Measurements from ENCODE around the gene ERC1.

The ERC1 gene

DNA sequence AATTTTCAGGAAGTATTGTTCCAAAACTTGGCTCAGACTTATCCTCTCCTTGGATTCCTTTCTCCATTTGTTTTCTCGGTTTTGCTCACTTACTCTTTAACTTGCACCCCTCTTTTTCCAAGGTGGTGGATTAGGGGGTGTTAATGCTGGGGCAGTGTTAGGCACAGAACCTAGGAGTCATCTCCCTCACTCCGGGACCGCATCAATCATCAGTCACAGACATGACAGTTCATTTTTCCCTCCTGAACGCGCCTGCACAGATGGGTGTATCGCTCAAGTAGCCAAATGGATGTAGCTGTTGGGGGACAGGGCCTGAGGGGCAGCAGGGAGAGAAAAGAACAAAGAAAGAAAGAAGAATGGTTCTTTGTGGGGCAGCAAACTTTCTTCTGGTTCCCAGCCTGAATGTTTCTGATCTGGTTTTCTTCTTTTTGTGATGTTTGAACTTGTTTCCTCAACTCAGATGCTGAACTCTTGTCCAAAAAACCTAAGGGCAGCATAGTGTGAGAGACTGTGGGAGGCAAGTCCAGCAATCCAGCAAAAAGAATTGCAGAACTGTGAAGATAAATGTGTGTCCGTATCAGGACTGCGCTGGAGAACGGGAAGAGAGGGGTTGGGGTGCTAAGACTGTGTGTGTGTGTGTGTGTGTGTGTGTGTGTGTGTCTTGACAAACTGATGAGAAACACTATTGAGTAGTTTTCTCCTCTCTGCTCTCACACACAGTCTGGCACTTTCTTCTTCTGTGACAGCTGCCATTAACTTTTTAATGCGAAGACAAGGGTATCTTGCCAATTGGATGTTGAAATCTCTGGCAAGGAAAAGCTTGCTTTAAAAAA lies 472.3 kb downstream of the ERC1 start:
- no peak for FAIRE-seq

DNA sequence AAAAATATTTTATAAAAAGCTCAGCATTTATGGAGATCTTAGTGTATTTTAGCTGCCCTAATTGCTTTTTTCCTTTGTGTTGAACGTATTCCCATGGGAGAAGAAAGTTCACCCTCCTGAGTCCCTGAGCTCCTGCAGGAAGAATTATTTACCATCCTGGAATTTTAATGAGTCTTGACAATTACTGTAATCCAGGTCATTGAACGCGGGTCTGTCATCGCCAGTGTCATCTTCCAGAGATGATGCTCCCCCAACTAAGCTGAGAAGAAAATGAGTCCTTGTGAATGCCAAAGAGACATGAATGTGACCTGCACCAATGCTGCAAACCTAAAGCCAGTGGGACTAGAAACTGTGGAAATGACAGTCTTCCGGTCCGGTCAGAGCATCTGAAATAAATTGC lies 473.9 kb downstream of the ERC1 start:
- FAIRE-seq: no peak

DNA sequence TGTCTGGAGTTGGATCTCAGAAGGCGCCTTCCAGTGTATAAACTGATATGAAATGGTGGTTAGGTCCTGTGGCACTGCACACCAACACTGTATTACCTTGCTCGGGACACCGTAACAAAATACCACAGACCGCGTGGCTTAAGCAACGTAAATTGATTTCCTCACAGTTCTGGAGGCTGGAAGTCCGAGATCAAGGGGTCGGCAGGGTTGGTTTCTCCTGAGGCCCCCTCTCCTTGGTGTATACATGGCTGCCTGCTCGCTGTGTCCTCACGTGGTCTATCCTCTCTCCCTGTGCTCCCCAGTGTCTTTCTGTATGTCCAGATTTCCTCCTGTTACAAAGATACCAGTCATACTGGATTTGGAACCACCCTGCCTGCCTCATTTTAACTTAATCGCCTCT lies 475.0 kb downstream of the ERC1 start:
- FAIRE-seq: no peak

DNA sequence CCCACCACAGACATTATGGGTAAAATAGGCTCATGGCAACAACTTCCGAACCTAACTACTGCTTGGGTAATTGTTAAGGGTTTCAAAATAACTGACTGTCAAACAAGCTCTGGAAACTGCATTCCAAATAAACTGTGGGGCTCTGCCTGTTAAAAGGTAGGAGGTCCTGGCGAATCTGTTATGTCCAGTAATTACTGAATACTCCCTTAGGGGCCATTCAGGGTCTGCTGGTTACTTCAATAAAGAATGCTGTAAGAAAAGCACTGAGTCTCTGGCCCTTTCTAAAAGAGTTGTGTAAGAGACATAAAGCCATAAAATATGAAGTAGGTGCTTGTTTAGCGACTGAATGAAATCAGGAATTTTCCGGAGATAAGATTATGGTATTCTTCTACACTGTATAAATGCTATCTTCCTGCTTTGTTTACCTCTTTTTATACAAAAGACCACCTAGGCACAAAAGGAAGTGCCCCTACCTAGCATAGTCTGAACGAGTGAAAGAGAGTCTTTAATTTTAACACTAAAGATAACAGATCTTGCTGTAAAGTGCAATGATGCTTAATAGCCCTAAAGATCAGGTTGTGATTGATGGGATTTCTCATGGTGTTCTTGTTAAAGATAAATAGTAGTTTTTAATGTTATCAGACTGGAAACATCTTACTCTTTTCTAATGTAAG lies 475.6 kb downstream of the ERC1 start:
- FAIRE-seq: no peak

DNA sequence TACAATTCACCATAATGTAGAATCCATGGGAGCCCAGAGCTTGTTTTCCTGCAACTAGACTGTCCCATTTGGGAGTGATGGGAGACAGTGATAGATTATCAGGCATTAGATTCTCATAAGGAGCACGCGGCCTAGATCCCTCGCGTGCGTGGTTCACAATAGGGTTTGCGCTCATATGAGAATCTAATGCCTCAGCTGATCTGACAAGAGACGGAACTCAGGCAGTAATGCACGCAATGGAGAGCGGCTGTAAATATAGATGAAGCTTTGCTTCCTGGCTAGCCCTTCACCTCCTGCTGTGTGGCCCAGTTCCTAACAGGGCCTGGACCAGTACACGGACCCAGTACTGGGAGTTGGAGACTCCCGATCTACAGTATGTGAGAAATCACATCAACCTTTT lies 476.7 kb downstream of the ERC1 start:
- no peak for FAIRE-seq

DNA sequence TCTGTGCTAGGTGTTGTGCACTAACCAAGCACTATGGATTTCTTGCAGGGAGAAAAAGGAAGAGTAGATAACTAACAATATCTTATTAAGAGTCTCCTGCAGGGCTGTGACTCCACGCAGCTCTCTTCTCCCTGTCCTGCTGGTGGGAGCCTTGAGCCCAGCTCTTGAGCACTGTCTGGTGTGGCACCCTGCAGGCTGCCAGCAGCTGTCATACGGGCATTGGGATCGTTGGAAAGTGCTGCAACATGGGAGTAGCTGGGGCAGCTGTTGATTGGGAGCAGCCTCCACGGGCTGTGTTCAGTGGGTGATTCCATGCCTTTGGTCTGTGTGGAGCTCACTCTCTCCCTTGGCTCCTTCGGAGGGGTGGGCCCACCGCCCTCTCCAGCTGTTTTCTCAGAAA lies 478.0 kb downstream of the ERC1 start:
- no peak for FAIRE-seq

DNA sequence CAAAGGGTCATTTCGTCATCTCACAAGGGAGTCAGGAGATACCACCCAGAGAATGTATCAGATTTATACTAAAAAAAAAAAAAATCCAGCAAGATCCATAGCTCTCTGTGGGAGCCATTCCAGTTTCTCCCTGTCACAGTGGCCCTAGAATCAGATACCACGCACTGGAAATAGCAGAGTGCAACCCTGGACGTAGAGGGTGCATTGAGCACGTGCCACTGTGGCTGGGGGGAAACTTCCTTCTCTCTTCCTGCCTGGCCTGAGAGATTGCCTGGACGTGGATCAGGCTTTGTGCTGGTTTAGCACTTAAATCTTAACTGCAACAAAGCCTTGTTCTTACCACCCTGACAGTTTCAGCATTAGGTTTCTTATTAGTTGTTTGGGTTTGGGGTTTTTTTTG lies 479.0 kb downstream of the ERC1 start:
- FAIRE-seq: no peak

DNA sequence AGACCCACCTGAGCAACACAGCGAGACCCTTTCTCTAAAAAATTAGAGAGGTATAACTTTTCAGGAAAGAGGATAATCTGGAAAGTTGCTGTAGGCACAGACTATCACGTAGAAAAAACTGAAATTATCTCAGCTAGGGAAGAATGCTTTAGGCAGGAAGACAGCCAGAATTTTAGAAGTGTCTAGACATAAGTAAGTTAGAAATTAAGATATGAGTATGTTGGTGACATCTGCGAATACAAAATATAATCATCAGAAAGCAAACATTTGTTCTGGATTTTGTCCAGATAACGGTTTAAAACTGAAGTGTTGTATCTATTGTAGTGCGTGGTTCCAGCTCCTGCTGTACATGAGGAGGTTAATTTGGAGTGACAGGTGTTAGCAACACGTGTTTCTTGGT lies 480.2 kb downstream of the ERC1 start:
- FAIRE-seq: no peak

DNA sequence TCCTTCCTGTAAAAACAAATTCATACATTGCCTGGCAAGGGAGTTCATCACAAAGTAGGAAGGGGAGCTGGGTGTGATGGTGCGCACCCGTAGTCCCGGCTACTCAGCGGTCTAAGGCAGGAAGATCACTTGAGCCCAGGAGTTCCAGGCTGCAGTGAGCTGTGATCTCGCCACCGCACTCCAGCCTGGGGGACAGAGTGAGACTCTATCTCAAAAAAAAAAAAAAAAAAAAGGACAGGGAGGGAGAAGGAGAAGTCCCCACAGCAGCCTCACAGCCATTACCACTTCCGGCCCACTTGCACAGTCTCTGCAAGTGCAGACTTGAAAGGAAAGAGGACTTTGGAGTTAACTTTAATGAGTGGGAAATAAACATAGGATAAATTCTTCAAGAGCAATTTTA lies 482.4 kb downstream of the ERC1 start:
- no peak for FAIRE-seq

DNA sequence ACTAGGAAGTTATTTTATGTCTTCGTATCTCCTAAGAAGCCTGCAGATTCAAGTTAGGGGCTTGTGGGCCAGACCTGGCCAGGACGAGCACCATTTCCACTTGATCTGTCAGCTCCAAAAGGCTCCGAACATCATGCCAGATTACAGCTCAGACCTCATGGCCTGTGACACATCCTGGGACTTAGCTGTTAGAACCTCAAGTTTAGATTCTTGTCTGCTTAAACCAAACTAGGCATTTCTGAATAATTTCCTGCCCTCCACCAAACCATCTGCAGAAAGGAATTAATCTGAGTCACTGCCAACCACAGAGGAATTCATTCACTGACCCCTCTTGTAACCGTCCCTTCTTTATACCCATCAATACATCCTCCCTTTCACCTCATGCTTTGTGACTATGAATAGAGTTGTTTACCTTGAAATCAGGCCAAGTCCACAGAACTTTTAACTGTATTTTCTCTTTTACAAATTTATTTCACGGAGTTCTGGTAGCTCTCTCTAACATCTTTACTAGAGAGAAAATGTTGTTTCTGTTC lies 483.1 kb downstream of the ERC1 start:
- no peak for FAIRE-seq

DNA sequence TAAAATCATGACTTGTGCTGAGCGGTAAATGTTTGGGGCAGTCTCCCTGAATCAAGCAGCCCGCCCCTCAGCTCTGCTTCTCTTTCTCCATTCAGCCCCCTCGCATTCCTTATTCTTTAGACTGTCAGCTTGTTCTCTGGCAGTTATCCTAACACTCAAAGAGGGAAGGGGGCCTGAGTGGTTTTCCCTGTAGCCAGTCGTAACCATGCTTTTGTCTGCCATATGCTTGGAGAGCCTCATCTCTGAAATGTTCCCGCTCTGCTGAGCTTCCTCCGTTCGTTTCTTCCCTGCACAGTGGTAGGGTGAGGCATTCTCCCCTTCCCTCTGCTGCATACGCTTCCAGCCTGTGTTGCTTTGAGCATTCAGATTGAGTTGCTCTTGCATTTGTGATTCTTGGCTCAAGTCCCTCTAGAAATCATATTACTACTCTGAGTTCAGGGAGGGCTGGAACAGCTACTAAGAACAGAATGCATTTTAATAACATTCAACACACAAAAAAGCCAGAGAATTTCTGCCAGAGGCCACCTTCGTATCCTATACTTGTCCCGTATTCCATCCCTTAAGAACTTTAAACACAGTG lies 483.6 kb downstream of the ERC1 start:
- no peak for FAIRE-seq

DNA sequence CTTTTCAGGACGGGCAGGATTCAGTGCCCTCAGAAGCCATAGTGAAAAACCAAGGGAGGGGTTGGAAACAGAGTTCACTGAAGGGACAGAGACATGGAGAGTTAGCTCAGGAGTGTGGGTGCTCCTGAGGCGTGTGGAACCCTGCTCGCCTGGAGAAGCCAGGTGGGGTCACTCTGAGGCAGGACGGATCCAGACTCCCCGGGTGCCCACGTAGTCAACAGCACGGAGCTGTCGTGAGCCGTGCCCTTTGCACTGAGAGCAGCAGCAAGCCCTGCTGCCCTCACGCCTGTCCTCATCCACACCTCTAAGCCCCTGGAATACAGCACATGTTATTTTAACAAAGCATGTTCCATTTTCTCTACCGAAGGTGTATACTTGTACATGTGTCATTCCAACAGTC lies 488.6 kb downstream of the ERC1 start:
- FAIRE-seq: no peak

DNA sequence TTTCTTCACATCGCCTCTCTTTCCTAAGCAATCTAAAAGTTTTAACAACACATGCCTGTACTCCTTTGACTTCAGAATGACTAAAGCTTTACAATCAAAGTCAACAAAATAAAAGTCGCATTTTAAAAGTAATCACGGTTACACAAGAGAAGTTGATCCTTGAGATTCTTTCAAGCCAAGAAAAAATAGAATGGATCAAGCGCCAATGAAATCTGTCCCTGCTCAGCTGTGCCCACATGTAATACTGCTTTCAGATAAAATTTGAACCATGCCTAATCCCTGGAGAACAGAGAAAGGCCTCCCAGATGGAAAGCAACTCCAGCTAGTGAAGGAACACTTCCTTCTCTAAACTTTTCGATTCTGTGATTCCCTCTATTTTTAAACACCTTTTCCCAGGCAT lies 490.3 kb downstream of the ERC1 start:
- FAIRE-seq: no peak

DNA sequence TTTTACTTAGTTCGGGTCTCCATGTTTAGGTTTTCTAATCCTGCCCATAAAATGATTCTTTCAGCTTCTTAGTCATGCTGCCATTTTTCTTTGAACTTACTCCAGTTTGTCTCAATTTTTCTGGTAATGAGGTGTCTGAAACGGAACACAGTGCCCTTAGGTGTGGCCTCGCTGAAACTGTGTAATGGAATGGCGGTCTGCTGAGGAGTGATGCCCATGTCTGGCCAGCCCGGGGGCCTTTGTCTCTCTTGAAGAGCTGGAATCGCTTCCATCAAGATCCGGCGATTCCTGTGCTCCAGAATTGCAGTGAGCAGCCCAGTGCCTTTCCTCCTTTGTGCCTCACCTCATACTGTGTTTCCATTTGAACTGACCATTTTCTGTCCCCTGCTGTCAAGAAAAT lies 490.9 kb downstream of the ERC1 start:
- FAIRE-seq: no peak

DNA sequence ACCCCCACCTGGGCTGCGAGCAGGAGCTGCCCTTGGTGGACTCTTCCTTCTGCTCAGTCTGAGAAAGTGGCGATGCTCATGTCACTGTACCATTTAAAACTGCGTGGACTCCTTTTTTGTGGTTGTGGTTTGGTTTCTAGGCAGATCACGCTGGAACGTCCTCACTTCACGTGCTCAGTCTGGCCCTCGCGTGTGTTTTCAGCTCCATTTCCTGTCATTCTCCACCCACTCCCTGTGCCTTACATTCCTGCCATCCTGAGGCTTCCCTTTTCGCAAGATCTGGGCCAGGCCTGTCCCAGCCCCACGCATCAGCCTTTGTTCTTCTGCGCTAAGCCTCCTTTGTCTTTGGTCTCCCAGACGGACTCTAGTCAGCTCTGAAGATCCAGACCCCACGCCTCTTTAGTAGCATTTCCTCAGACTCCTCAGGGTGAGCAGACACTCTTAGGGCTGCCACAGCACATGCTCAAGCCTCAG lies 497.9 kb downstream of the ERC1 start:
- FAIRE-seq: no peak

DNA sequence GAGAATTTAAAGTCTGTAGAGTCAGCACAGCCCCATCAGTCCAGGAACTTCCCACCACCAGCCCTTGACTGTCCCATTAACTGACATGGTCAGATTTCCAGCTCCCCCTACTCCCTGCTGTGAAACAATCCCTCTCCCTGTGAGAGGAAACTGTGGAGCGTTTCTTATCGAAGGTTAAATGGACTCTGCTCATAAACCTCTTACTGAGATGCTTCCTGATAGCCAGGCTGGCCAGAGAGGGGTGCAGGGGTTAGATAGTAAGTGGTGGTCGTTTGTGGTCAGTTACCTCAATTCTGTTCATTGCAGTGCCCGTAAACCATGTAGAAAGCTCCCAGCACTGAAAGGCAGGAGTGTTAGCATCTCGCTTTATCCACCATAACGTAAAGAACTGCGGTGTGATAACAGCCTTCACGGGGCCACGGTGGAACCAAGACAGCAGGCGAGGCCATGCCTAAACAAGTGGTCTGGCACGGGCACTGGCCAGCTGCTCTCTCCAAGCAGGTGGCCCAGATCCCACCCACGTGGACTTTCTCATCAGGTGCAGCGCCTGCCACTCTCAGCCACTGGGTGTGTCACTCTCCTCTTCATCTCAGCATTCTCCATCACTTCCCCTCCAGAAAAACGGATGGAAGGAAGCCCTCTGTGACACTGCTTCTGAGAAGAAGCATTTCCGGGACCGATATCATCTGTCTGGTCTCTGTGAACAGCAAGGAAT lies 501.1 kb downstream of the ERC1 start:
- no peak for FAIRE-seq

DNA sequence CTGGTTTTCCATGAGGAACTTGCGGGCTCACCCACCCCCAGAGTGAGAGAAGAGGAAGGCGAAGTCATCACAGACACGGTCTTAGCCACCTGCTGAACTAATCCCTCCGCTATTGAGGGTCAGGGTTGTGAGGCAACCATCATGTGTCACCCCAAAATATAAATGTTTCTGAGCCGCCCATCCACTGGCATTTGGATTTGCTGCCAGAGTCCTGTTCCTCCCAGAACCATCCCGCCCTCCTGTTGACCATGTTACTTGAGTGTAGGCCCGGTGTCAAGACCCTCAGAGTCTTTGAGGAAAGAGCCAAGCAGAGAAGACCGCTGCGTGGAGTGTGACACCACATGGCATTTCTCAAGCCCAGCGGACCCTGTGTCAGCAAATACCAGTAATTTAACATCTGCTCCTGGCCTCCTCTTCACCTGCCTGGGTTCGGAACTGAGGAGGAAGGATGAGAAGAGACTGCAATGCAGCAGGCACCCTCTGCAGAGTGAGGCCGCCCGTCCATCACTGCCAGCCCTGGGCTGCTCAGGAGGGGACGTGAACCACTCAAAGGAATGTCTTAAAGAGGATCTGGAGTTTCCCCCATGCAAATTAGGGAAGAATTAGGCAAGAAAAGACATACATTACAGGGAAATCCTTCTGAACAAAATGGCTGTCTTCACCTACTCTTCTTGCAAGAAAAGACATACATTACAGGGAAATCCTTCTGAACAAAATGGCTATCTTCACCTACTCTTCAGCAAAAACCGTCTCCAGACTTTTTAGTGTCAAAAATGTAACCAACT lies 502.9 kb downstream of the ERC1 start:
- no peak for FAIRE-seq

DNA sequence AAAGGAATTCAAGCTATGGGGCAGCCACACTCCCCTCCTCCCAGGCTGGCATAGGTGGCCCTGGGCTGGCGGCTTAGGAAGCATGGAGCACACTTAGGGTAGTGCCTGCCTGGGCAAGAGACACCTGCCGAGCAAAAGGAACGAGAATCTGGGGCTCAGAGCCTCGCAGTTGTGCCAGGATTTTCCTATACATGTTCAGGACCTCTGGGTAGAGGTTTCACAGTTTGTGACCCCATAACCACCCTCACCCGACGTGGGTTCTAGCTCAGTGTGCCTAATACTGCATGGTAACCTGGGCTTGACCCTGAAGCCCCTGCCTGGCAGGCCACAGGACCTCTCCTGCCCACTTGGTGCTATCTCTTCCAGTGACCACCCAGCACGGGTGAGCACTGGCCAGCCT lies 503.8 kb downstream of the ERC1 start:
- no peak for FAIRE-seq

DNA sequence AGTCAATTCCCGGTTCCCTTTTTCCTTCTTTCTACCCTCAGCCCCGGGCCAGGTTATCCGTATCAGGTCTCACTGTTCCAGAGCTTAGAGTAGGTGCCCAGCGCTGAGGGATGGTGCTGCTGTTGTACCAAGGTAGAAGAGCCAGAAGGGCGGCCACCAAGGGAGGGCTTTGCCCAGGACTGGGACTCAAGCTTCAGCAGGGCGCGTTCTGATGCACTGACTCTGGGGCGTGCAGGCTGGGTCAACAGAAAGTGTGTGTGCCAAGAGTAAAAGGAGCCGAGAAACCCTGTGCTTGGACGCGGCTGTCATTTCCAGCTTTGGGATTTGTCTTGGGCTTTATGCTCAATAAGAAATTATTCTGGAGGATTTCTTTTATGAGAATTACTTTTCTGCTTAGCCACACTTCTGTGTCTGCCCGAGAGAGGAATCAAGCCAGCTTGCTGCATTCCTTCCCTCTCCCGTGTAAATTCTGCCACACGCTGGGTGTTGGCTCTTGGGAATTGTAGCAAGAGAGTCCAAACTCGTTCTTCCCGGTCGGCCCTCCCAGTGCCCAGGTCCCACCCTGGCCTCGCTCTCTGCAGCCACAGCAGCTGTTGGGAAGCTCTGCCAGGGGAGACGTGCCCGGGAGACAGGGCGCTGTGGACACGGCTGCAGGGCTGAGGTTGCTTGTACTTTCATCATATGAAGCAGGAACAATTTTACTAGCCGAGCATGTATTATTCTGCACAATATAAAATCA lies 505.3 kb downstream of the ERC1 start:
- no peak for FAIRE-seq

DNA sequence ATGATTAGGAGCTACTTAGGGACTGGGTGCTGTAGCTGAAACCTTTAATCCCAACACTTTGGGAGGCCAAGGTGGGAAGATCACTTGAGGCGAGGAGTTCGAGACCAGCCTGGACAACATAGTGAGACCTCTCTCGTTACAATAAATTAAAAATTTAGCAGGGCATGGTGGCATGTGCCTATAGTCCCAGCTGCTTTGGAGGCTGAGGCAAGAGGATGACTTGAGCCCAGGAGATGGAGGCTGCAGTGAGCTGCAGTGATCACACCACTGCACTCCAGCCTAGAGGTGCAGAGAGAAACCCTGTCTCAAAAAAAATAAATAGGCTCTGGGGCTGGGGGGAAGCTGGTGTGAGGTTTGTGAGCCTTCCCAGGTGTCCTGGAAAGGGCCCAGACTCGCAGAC lies 506.1 kb downstream of the ERC1 start:
- no peak for FAIRE-seq

DNA sequence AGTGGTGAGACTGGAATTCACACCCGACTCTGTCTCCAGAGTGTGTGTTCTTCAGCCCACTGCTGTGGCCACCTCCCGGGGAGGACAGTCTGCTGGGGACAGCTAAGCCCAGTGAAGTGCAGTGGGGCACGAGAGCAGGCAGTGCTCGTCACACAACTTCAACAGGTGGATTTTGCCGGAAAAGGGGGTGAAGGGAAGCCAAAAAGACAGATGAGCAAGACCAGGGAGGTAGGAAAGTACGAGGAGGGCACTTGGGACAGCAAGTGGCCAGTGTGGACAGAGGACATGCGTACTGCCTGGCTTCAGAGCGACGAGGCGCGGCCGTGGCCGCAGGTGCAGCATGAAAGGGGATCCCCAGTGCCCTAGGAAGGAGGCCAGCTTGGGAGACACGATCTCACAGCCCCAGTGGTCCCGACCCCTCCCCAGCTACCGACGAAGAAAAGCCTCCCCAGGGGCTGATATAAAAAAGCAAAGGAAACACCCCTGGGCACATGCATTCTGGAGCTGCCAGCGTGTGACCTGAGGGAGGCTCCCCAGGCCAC lies 507.2 kb downstream of the ERC1 start:
- FAIRE-seq: no peak

All from A204.1 (cell line).